IMR-90 (cell line): ENCODE data around the gene OR7G2. TPM values are rescaled to one million over a fixed set of nuclear protein-coding genes. Genes with fewer than 3 reads are reported as not detected.

Experiments used
- ATAC-seq: fragments of 200-7000 bp; cut with Tn5 transposase; 2 replicates; pipeline ENCODE4 v1.9.1; 2020; ENCODE audit warnings: low read depth, mild to moderate bottlenecking, moderate library complexity
- BruUV-seq: library from RNA; stranded (reverse); fragments of 400-500 nt; replicated peaks from 2 replicates; lab custom pipeline; 2021; lab: Mats Ljungman, UMichigan
- CTCF ChIA-PET: fragments of 300-600 bp; formaldehyde crosslinking; extraction: SDS; loops from one replicate; lab custom pipeline; 2021; ENCODE audit warnings: antibody characterized with exemption; lab: Yijun Ruan, JAX
- POLR2A ChIA-PET: fragments of 300-600 bp; sonication (Branson Sonifier 250); formaldehyde crosslinking; loops from one replicate; lab custom pipeline; 2022; ENCODE audit warnings: antibody characterized with exemption; ENCODE audit not compliant: unreplicated experiment; lab: Charles Lee
- DNase-seq: peaks from one replicate; pipeline ENCODE4 v3.0.0; 2013
- H2AFZ ChIP-seq: replicated peaks from 2 replicates; pipeline ENCODE3; 2013; ENCODE audit warnings: low read length, mild to moderate bottlenecking; ENCODE audit not compliant: poor library complexity
- H2AK5ac ChIP-seq: 2 replicates; pipeline ENCODE4 v1.6.1; 2013; ENCODE audit warnings: low read depth, low read length, inconsistent platforms
- H2AK9ac ChIP-seq: replicated peaks from 2 replicates; pipeline ENCODE3; 2013; ENCODE audit warnings: mild to moderate bottlenecking, low read depth, low read length, moderate library complexity; ENCODE audit not compliant: poor library complexity
- H2BK120ac ChIP-seq: 2 replicates; pipeline ENCODE4 v1.6.1; 2013; ENCODE audit warnings: low read depth, low read length, inconsistent platforms
- H2BK15ac ChIP-seq: 3 replicates; pipeline ENCODE4 v1.6.1; 2013; ENCODE audit warnings: low read depth, low read length, inconsistent platforms
- H2BK20ac ChIP-seq: 2 replicates; pipeline ENCODE4 v1.6.1; 2013; ENCODE audit warnings: low read depth, mild to moderate bottlenecking, inconsistent platforms, low read length, moderate library complexity
- H2BK5ac ChIP-seq: 2 replicates; pipeline ENCODE4 v1.6.1; 2013; ENCODE audit warnings: mild to moderate bottlenecking, low read depth, low read length, inconsistent platforms; ENCODE audit not compliant: poor library complexity, severe bottlenecking
- H3K14ac ChIP-seq: replicated peaks from 2 replicates; pipeline ENCODE4 v1.6.1; 2013; ENCODE audit warnings: low read depth, low read length, inconsistent platforms
- H3K18ac ChIP-seq: 2 replicates; pipeline ENCODE4 v1.6.1; 2013; ENCODE audit warnings: low read depth, low read length, control low read depth
- H3K23ac ChIP-seq: 2 replicates; pipeline ENCODE4 v1.6.1; 2013; ENCODE audit warnings: low read depth, low read length, inconsistent platforms
- H3K27ac ChIP-seq: 2 replicates; pipeline ENCODE4 v1.5.1; 2013; ENCODE audit warnings: mild to moderate bottlenecking, control low read depth, low read length; ENCODE audit not compliant: insufficient read depth
- H3K27me3 ChIP-seq: 2 replicates; pipeline ENCODE4 v1.6.1; 2013; ENCODE audit warnings: low read length; ENCODE audit not compliant: control insufficient read depth, insufficient read depth
- H3K36me3 ChIP-seq: 2 replicates; pipeline ENCODE4 v1.6.1; 2013; ENCODE audit warnings: low read length, mixed read lengths; ENCODE audit not compliant: control insufficient read depth, insufficient read depth
- H3K4ac ChIP-seq: 2 replicates; pipeline ENCODE4 v1.6.1; 2013; ENCODE audit warnings: low read depth, low read length, inconsistent platforms
- H3K4me1 ChIP-seq: 2 replicates; pipeline ENCODE4 v1.6.1; 2013; ENCODE audit warnings: low read length, mixed read lengths; ENCODE audit not compliant: control insufficient read depth, insufficient read depth
- H3K4me2 ChIP-seq: 2 replicates; pipeline ENCODE4 v1.6.1; 2013; ENCODE audit warnings: low read depth, mild to moderate bottlenecking, control low read depth, low read length, moderate library complexity
- H3K4me3 ChIP-seq: 2 replicates; pipeline ENCODE4 v1.5.1; 2013; ENCODE audit warnings: low read depth, mild to moderate bottlenecking, control low read depth, low read length, moderate library complexity; ENCODE audit not compliant: insufficient read depth
- H3K56ac ChIP-seq: 2 replicates; pipeline ENCODE4 v1.6.1; 2013; ENCODE audit warnings: low read length, inconsistent platforms; ENCODE audit not compliant: insufficient read depth; ENCODE audit errors: extremely low read depth
- H3K79me1 ChIP-seq, 2 experiments: 2 replicates each; pipeline ENCODE4 v1.6.1; 2013; ENCODE audit warnings: low read length in 2 of 2, inconsistent platforms in 1 of 2, low read depth in 1 of 2
- H3K9ac ChIP-seq: 2 replicates; pipeline ENCODE4 v1.6.1; 2013; ENCODE audit warnings: low read depth, low read length, control low read depth
- H3K9me1 ChIP-seq: 2 replicates; pipeline ENCODE4 v1.6.1; 2013; ENCODE audit warnings: low read length, inconsistent platforms; ENCODE audit not compliant: insufficient read depth
- H3K9me3 ChIP-seq: 2 replicates; pipeline ENCODE4 v1.6.1; 2013; ENCODE audit warnings: low read length; ENCODE audit not compliant: control insufficient read depth, insufficient read depth
- H4K20me1 ChIP-seq: 2 replicates; pipeline ENCODE4 v1.6.1; 2013; ENCODE audit warnings: low read length, inconsistent platforms; ENCODE audit not compliant: insufficient read depth
- H4K5ac ChIP-seq: 2 replicates; pipeline ENCODE4 v1.6.1; 2013; ENCODE audit warnings: mild to moderate bottlenecking, low read depth, low read length, control low read depth
- H4K8ac ChIP-seq, 2 experiments: 2 replicates each; pipeline ENCODE4 v1.6.1; 2013; ENCODE audit warnings: low read depth in 2 of 2, low read length in 2 of 2, control low read depth in 1 of 2, inconsistent platforms in 1 of 2
- H4K91ac ChIP-seq: 2 replicates; pipeline ENCODE4 v1.6.1; 2013; ENCODE audit warnings: low read depth, low read length, inconsistent platforms; ENCODE audit not compliant: insufficient read depth
- CEBPB ChIP-seq: IDR thresholded peaks from 2 replicates; pipeline ENCODE4 v1.6.1; 2012; ENCODE audit warnings: low read depth, low read length, improper control_type of control experiment
- CHD1 ChIP-seq: IDR thresholded peaks from 2 replicates; pipeline ENCODE4 v1.6.1; 2012; ENCODE audit warnings: low read depth, low read length, improper control_type of control experiment
- CTCF ChIP-seq: conservative IDR thresholded peaks from 2 replicates; pipeline ENCODE4 v1.5.1; 2012; ENCODE audit warnings: mild to moderate bottlenecking, low read depth, low read length, improper control_type of control experiment
- ELK1 ChIP-seq: fragments of 150-350 bp; IDR thresholded peaks from 2 replicates; pipeline ENCODE4 v1.6.1; 2016; ENCODE audit warnings: low read depth, mild to moderate bottlenecking, low read length, moderate library complexity, borderline replicate concordance
- MAFK ChIP-seq: IDR thresholded peaks from 2 replicates; pipeline ENCODE4 v1.6.1; 2012; ENCODE audit warnings: low read depth, low read length, improper control_type of control experiment
- MAZ ChIP-seq: IDR thresholded peaks from 2 replicates; pipeline ENCODE4 v1.6.1; 2012; ENCODE audit warnings: low read depth, mild to moderate bottlenecking, low read length, improper control_type of control experiment, moderate library complexity, borderline replicate concordance
- MXI1 ChIP-seq: IDR thresholded peaks from 2 replicates; pipeline ENCODE4 v1.6.1; 2012; ENCODE audit warnings: low read depth, mild to moderate bottlenecking, low read length, moderate library complexity, borderline replicate concordance
- NFE2L2 ChIP-seq: fragments of 150-350 bp; IDR thresholded peaks from 2 replicates; pipeline ENCODE4 v1.6.1; 2016; ENCODE audit warnings: low read depth, mild to moderate bottlenecking, low read length
- POLR2A ChIP-seq: IDR thresholded peaks from 2 replicates; pipeline ENCODE4 v1.6.1; 2012; ENCODE audit warnings: mild to moderate bottlenecking, low read depth, low read length
- RAD21 ChIP-seq: IDR thresholded peaks from 2 replicates; pipeline ENCODE4 v1.6.1; 2012; ENCODE audit warnings: low read length, improper control_type of control experiment
- RCOR1 ChIP-seq: IDR thresholded peaks from 2 replicates; pipeline ENCODE4 v1.6.1; 2012; ENCODE audit warnings: mild to moderate bottlenecking, low read length, improper control_type of control experiment; ENCODE audit not compliant: insufficient replicate concordance
- USF2 ChIP-seq: fragments of 150-350 bp; IDR thresholded peaks from 2 replicates; pipeline ENCODE4 v1.6.1; 2017; ENCODE audit warnings: mild to moderate bottlenecking, antibody characterized with exemption, low read length, low read depth
- WGBS, 2 experiments: methylation state at CpG; one replicate each; pipeline versions ENCODE4 v1.1.5 to v1.1.7; 2013; ENCODE audit warnings: missing lambda C conversion rate in 2 of 2; ENCODE audit not compliant: insufficient read length in 1 of 2; ENCODE audit errors: extremely low coverage in 2 of 2; 5-methylcytosine and 5-hydroxymethylcytosine counted together
- dilution Hi-C: fragments of 300-500 bp; cut with HindIII; formaldehyde crosslinking; loops from one replicate; pipeline ENCODE4 v1.14.3; 2018; ENCODE audit warnings: low sequenced_read_pairs; ENCODE audit not compliant: unreplicated experiment
- in situ Hi-C: fragments of 300-500 bp; cut with MboI; formaldehyde crosslinking; loops from 3 replicates; pipeline ENCODE4 v1.14.3; 2019; ENCODE audit warnings: low sequenced_read_pairs, inconsistent platforms, mixed read lengths
- intact Hi-C: fragments of 100-400 bp; cut with micrococcal nuclease; formaldehyde crosslinking; loops from 2 replicates; pipeline ENCODE4 v1.10.0; 2022
- polyA plus RNA-seq, 3 experiments: library from polyadenylated mRNA; depleted of rRNA; stranded (reverse); fragments of >200 nt; gene quantifications; 2 replicates each; pipeline ENCODE4 v1.2.3, GENCODE V29; 2012; ENCODE audit warnings: low replicate concordance in 1 of 3
- total RNA-seq: library from RNA; depleted of rRNA; stranded (reverse); fragments of >200 nt; gene quantifications from 2 replicates; pipeline ENCODE4 v1.2.3, GENCODE V29; 2012

The OR7G2 gene
- total and polyA plus RNA-seq, 2 of the 4 experiments (the other 2 are of a cell fraction): not detected

- no peak overlapping the region for H3K9ac ChIP-seq
- DNase-seq (no peak), ATAC-seq (no peak)
- no peaks in the 10 kb centered on the region for H3K9me1 ChIP-seq
- in situ Hi-C loops: no loop called here
- no peak overlapping the region for H2AK9ac ChIP-seq
- no peak overlapping the region for H3K56ac ChIP-seq
- H4K8ac ChIP-seq: no peak overlapping the region
- TF ChIP-seq MAFK (no peak), MXI1 (no peak), USF2 (no peak), POLR2A (no peak), ELK1 (no peak), CTCF (no peak), CHD1 (no peak), MAZ (no peak), RAD21 (no peak), NFE2L2 (no peak), RCOR1 (no peak), CEBPB (no peak)
- ChIA-PET CTCF (no interaction called here), POLR2A (no interaction called here)
- H3K79me1 ChIP-seq: no peaks in the 10 kb centered on the region
- no peak overlapping the region for H4K91ac ChIP-seq
- no CpG with 5 or more reads among the region's 2 CpGs for WGBS, 2 experiments
- no peak overlapping the region for H3K27ac ChIP-seq
- peaks cover 10% of the 10 kb centered on the region for H3K9me3 ChIP-seq
- no TSS peak for BruUV-seq
- no peaks in the 10 kb centered on the region for H3K27me3 ChIP-seq
- H4K20me1 ChIP-seq: no peaks in the 10 kb centered on the region
- no peak overlapping the region for H3K4me2 ChIP-seq
- no peak overlapping the region for H3K23ac ChIP-seq
- intact Hi-C loops: no loop called here
- H2AFZ ChIP-seq: no peak overlapping the region
- H2BK120ac ChIP-seq: no peak overlapping the region
- H4K5ac ChIP-seq: no peak overlapping the region
- no peak overlapping the region for H2AK5ac ChIP-seq
- no peak overlapping the region for H3K4ac ChIP-seq
- no peak overlapping the region for H3K18ac ChIP-seq
- no peak overlapping the region for H3K14ac ChIP-seq
- H3K4me1 ChIP-seq: no peaks in the 10 kb centered on the region
- H2BK5ac ChIP-seq: no peak overlapping the region
- no peak overlapping the region for H3K4me3 ChIP-seq
- H3K36me3 ChIP-seq: no peaks in the 10 kb centered on the region
- no peak overlapping the region for H2BK15ac ChIP-seq
- dilution Hi-C loops: no loop called here
- no peak overlapping the region for H2BK20ac ChIP-seq
Observed at GRCh38 chr19:9109959-9110358, 2.7 kb upstream of the OR7G2 start.
